Heart left ventricle (tissue), 13 donors: Measurements from ENCODE around the gene IFT57.

Experiments
- POLR2A ChIP-seq, 2 donors: fragments of 450-650 bp; IDR thresholded peaks; one replicate each; pipeline ENCODE4 v1.6.1; 2017; ENCODE audit warnings: antibody characterized with exemption in 2 of 2, mild to moderate bottlenecking in 2 of 2, moderate library complexity in 2 of 2
- TF ChIP-seq, protein P1 (sequence below), 12 donors: fragments of 200-600 bp; sonication (generic) in 4 of 12; IDR thresholded peaks; one replicate each; pipeline versions ENCODE4 v1.5.0 to v1.8.0; 2018 to 2022; ENCODE audit warnings: antibody characterized with exemption in 12 of 12, mild to moderate bottlenecking in 5 of 12
- donor health status: ischemic (EF 13 %, LVEDD 7.1; RV severe dilation, severe dysfunction).
- donor health status: DM: no; HTN: yes; CAD: no.
- donor health status: DM: no; HTN: no; CAD: no.
- donor health status: ischemic (EF 25% LVEDD 6.9; RV normal size, moderate dysfunction).
- donor health status: ischemic (EF 25% LVEDD 5.7; RV mildly dilated, moderate dysfunction).
- donor health status: ischemic (EF 35%, LVEDD 5.7; RV mildly dilated, moderate dysfunction).
- donor health status: nonischemic (EF 11% LVEDD 7.7; RV severe dilation, severe dysfunction).
- donor health status: DM: yes; HTN: yes; CAD: no.
- donor health status: PGD.
- donor health status: ischemic (EF 29% LVEDD 5.4; RV normal size, mild dysfunction).
- donor health status: nonischemic (EF 23%, LVEDD 6.1; RV moderate dilation, normal function).

DNA sequence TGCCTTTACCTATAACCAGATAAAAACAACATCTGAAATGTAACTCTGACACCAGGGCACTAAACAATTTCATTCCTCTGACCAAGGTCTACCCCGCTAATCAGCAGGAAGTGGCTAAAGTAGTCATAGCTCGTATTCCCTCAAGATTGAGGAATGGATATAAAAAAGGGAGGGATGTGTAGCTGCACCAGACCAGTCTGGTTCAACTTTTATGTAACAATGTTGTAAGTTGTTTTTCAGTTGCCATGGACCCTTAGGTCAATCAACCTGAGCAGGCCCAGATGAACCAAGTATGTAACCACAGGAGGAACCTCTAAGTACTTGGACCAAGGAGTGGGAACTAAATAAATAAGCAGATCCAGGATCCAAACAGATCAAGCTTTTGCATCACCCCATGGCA is 28.4 kb upstream of the IFT57 start:
- TF ChIP-seq, protein P1, sequence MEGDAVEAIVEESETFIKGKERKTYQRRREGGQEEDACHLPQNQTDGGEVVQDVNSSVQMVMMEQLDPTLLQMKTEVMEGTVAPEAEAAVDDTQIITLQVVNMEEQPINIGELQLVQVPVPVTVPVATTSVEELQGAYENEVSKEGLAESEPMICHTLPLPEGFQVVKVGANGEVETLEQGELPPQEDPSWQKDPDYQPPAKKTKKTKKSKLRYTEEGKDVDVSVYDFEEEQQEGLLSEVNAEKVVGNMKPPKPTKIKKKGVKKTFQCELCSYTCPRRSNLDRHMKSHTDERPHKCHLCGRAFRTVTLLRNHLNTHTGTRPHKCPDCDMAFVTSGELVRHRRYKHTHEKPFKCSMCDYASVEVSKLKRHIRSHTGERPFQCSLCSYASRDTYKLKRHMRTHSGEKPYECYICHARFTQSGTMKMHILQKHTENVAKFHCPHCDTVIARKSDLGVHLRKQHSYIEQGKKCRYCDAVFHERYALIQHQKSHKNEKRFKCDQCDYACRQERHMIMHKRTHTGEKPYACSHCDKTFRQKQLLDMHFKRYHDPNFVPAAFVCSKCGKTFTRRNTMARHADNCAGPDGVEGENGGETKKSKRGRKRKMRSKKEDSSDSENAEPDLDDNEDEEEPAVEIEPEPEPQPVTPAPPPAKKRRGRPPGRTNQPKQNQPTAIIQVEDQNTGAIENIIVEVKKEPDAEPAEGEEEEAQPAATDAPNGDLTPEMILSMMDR (IDR thresholded peaks at IDR 0.05): no peak
- no peak for TF ChIP-seq POLR2A (IDR thresholded peaks at IDR 0.05)
